Activated gamma-delta T cell (primary cell): ENCODE measurements around the gene LHX1.
A peak's percentile ranks its signal among the peaks of the same experiment; 100 is the strongest.

Source experiments
- DNase-seq: peaks from one replicate; lab custom pipeline; 2025; lab: John Stamatoyannopoulos, UW

LHX1 gene

DNA sequence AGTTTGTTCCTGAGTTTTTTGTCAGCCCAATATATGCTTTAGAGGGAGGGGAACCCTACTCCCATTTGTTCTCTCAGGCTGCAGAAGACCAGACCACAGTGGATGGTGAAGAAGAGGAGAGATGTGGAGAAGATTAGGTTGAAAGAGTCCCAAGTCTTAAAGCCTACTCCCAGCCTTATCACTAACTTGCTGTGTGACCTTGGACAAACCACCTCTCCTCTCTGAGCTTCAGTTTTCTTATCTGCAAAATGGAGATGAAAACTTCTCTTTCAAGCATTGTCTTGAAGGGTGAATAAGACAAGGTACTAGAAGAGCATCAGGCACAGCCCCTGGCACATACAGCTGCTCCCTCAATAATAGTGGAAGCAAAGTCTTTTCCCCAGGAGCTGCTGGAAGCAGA lies 15.1 kb upstream of the LHX1 start:
- DNase-seq: no peak

GRCh38 chr17:36923814-36924221 lies 13.5 kb upstream of the LHX1 start:
- no peak for DNase-seq

DNA sequence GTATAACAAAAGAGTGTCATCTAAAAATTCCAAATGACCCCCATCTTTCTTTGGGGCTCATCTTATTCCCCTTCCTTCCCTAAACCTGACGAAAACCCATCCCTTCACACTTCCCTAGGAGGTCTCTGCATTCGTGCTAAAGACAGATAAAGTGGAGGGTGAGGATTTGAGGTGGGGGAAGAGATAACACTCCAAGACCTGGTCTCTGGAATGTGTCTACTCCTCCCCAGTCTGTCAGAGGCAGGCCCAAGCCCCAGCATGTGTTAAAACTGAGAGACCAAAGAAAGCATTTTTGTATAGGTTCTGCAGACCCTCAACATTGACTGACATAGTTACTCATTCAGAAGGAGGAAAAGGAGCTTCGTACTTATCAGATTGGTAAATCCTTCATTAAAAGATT lies 11.0 kb upstream of the LHX1 start:
- no peak for DNase-seq

DNA sequence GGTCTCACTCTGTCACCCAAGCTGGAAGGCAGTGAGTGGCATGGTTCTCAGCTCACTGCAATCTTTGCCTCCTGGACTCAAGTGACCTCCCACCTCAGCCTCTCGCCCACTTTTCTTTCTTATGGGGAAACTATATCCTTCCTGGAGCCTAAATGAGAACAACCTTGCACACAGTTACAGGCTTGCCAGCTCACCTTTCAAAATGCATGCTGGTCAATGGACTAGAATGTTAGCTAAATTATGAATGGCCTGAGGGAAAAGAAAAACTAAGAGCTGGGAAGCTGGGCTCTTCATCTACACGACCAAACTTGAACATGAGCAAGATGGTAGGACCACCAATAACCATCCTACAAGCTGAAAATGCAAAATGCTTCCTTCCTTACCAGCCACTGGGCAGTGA lies 10.6 kb upstream of the LHX1 start:
- DNase-seq: no peak

- no peak for DNase-seq
These were observed 8.6 kb upstream of the LHX1 start for GRCh38 chr17:36928471-36929345.

DNA sequence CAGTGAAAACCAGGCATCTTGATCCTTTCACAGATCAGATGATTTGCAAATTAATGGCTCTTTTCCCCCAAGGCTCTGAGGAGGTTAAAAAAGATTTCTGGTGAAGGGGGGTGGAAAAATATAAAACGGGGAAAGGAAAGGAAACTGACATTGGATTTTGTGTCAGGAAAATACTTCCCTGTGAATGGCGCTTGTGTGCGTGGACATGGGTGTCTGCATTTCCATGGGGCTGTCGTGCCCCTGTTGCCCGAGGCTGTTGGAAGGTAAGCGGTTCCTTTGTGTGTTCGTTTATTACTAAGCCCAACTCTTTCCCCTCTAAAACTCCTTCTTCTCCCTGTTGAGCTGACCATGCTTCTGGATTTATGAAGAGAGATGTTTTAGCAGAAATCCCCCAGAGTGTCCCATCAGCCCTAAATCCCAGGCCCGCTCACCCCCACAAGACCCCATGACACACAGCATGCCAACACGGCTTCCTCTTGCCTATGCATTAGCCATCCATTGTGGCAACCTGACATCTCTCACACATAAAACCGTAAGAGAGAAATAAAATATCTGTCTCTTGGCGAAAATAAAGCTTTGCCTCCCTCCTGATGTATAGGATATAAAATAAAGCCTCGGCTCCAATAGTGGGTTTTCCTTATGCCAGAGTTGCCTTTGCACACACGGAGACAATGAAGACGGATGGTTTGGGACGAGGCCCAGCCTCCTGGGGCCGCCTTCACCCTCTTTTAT lies 7.3 kb upstream of the LHX1 start:
- no peak for DNase-seq

DNA sequence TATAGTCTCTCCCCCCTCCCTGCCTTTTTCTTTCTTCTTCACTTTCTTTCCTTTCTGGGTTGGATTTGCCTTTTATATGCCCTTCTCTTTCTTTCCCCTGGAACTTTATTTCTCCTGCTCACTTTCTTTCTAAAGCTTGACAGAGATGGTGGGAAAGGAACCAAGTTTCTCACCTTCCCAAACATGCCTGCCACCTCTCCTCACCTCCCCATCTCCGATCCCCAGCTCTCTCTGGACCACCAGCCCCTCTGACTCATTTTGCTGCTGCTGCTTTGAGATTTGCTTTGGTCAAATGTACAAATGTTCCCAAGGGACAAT lies 6.7 kb upstream of the LHX1 start:
- DNase-seq: no peak

DNA sequence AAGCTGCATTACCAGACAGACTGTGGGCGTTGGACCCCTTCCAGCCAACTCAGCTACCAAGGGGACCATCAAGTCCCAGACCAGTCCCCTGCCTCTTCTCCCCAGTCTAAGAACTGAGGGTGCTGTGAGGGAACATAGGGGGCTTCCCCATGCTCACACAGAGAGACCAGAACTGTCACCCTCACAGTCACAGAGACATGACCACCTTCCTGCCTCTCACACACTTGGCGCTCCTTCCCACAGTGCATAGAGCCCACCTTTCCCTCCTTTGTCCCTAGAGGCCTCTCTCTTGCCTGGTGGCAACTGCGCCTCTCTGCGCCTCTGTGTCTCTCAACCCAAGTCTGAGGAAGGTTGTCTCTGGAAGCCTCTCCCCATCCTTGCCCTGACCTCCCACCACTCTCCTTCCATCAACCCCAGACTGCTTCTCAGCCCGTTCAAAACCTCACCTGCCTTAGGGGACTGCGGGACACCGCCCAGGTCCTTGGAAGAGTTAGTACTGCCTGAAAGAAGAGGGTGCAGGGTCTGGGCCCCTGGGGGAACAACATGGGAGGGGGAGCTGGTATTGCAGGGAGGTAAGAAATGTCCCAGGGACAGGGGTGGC lies 6.1 kb upstream of the LHX1 start:
- no peak for DNase-seq

GRCh38 chr17:36931697-36932382 lies 5.4 kb upstream of the LHX1 start:
- DNase-seq: no peak

DNA sequence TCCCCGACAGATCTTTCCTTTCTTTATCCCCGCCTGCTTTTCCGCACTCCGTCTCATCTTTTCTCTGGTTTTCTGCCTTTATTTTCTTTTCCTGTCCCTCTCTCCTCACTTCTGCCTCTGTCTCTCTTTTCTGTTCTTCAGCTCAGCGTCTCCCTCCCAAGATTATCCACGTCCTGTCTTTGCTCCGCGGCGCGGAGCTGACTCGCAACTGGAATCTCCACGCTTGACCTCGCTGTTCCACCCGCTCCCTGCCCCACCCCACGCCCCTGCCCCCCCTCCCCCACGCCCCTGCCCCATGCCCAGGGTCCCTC lies 4.9 kb upstream of the LHX1 start:
- DNase-seq: no peak

GRCh38 chr17:36932694-36933511 lies 4.4 kb upstream of the LHX1 start:
- DNase-seq: no peak

GRCh38 chr17:36933512-36934143 lies 3.6 kb upstream of the LHX1 start:
- DNase-seq: no peak

- no peak for DNase-seq
These were observed 3.1 kb upstream of the LHX1 start for GRCh38 chr17:36934144-36934691.

DNA sequence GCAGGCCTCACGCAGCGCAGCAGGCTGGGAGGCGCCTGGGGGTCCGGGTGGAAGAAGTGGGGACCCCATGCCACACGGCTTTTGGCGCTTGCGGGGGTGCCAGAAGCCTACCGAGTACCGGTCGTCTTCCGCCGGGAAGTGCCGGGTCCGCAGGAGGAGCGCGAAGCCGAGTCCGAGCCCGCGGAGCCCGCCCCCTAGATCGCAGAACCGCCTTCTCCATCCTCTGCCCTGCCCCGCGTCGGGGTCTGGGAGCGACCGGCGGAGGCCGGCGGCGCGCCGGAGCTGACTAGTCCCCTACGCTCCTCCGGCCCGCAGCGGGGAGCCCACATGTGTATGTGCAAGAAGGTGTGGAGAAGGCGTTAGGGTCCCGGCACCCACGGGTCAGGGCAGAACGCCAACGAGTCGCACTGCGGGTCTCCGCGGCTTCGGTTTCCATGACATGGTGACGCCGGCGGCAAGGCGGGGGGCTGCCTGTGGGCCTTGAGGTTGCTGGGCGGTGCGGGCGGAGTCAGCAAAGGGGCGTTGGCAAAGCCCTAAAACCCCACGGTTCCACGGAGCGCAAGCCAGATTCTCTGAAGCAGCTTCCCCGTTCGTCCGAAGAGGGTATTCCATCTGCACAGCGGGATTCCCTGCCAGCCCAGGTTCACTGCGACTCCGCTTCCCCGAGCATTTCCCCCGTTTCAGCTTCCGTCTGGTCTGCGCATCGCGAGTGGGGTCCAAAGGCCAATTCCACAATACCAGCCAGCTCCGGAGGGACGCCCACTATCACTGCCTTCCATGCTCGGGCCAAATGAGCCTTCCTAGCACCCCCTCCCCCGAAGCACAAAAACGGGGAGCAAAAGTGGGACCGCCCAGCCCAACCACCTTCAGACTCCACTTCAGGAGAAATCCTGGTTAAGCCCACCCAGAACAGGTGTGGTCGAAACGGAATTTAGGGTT lies 2.3 kb upstream of the LHX1 start:
- DNase-seq: peak; percentile 38

GRCh38 chr17:36935671-36936454 lies 1.4 kb upstream of the LHX1 start:
- DNase-seq: no peak

GRCh38 chr17:36936455-36937000 lies 747 bp upstream of the LHX1 start:
- no peak for DNase-seq

GRCh38 chr17:36937959-36938565 lies 787 bp downstream of the LHX1 start:
- DNase-seq: no peak

- no peak for DNase-seq
These were observed 1.3 kb downstream of the LHX1 start for GRCh38 chr17:36938566-36939051.
